NK-92 treated with Interleukin-12 subunit alpha and Interleukin-12 subunit beta, amount 100 ng/mL, for 24 hours (cell line): ENCODE data around the gene WDR75.
A peak's percentile ranks its signal among the peaks of the same experiment; 100 is the strongest.
"Not testable (repeated sequence)": the region's sequence is repeated elsewhere in the genome, so short reads cannot be mapped to it uniquely, and the experiment has no call there.

Source experiments
- DNase-seq: peaks from one replicate; lab custom pipeline; 2025; lab: John Stamatoyannopoulos, UW

WDR75 gene

GRCh38 chr2:189440947-189441708, at the start of gene WDR75:
TSS of gene WDR75 (plus strand) at chr2:189441474. CDS start at chr2:189441493, 19 bp downstream.
- DNase-seq: peak; percentile 82

GRCh38 chr2:189393440-189394111, 47.7 kb upstream of the WDR75 start:
- DNase-seq: no peak

GRCh38 chr2:189394525-189394924, 46.7 kb upstream of the WDR75 start:
- no peak for DNase-seq

- DNase-seq: no peak
Observed at GRCh38 chr2:189402932-189403331, 38.3 kb upstream of the WDR75 start.

- no peak for DNase-seq
Observed at GRCh38 chr2:189406586-189407233, 34.6 kb upstream of the WDR75 start.

GRCh38 chr2:189407281-189408209, 33.7 kb upstream of the WDR75 start:
- no peak for DNase-seq

GRCh38 chr2:189408294-189408693, 33.0 kb upstream of the WDR75 start:
- DNase-seq: no peak

- no peak for DNase-seq
Observed at GRCh38 chr2:189409131-189409530, 32.1 kb upstream of the WDR75 start.

- DNase-seq: no peak
Observed at GRCh38 chr2:189409647-189410046, 31.6 kb upstream of the WDR75 start.

GRCh38 chr2:189411860-189412259, 29.4 kb upstream of the WDR75 start:
- DNase-seq: no peak

- no peak for DNase-seq
Observed at GRCh38 chr2:189412330-189412953, 28.8 kb upstream of the WDR75 start.

GRCh38 chr2:189413249-189413648, 28.0 kb upstream of the WDR75 start:
- DNase-seq: no peak

GRCh38 chr2:189421644-189422043, 19.6 kb upstream of the WDR75 start:
- no peak for DNase-seq

- no peak for DNase-seq
Observed at GRCh38 chr2:189424961-189425360, 16.3 kb upstream of the WDR75 start.

GRCh38 chr2:189425676-189426075, 15.6 kb upstream of the WDR75 start:
- DNase-seq: no peak

GRCh38 chr2:189426886-189427285, 14.4 kb upstream of the WDR75 start:
- no peak for DNase-seq

- DNase-seq: no peak
Observed at GRCh38 chr2:189427872-189428271, 13.4 kb upstream of the WDR75 start.

- DNase-seq: not testable (repeated sequence)
Observed at GRCh38 chr2:189430448-189430847, 10.8 kb upstream of the WDR75 start.

GRCh38 chr2:189435803-189436202, 5.5 kb upstream of the WDR75 start:
- not testable (repeated sequence) for DNase-seq

- no peak for DNase-seq
Observed at GRCh38 chr2:189437926-189438325, 3.3 kb upstream of the WDR75 start.

- DNase-seq: no peak
Observed at GRCh38 chr2:189439342-189439741, 1.9 kb upstream of the WDR75 start.

GRCh38 chr2:189440644-189440946, 679 bp upstream of the WDR75 start:
- DNase-seq: no peak
